Dedifferentiated amniotic fluid mesenchymal stem cell (primary cell): ENCODE measurements around the gene PSIP1.
A peak's percentile ranks its signal among the peaks of the same experiment; 100 is the strongest.
"Not testable (repeated sequence)": the region's sequence is repeated elsewhere in the genome, so short reads cannot be mapped to it uniquely, and the experiment has no call there.

Experiments used
- DNase-seq: peaks from one replicate; pipeline ENCODE4 v3.0.0-alpha.2; 2016; ENCODE audit errors: extremely low spot score

The PSIP1 gene

GRCh38 chr9:15505921-15506320, 4.8 kb downstream of the PSIP1 start:
- DNase-seq: no peak

GRCh38 chr9:15501803-15502202, 9.0 kb downstream of the PSIP1 start:
- DNase-seq: no peak

- DNase-seq: no peak
These were observed 9.6 kb downstream of the PSIP1 start for GRCh38 chr9:15501179-15501578.

GRCh38 chr9:15499139-15499538, 11.6 kb downstream of the PSIP1 start:
- no peak for DNase-seq

- no peak for DNase-seq
These were observed 12.3 kb downstream of the PSIP1 start for GRCh38 chr9:15498246-15498995.

- DNase-seq: no peak
These were observed 18.2 kb downstream of the PSIP1 start for GRCh38 chr9:15492485-15493150.

DNA sequence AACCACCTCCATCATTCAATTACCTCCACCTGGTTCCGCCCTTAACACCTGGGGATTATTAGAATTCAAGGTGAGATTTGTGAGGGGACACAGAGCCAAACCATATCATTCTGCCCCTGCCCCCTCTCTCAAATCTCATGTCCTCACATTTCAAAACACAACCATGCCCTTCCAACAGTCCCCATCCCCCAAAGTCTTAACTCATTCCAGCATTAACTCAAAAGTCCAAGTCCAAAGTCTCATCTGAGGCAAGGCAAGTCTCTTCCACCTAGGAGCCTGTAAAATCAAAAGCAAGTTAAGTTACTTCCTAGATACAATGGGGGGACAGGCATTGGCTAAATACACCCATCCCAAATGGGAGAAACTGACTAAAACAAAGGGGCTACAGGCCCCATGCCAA, 18.8 kb downstream of the PSIP1 start:
- DNase-seq: no peak

GRCh38 chr9:15485836-15486666, 24.7 kb downstream of the PSIP1 start:
- DNase-seq: peak; percentile 31

- no peak for DNase-seq
These were observed 26.0 kb downstream of the PSIP1 start for GRCh38 chr9:15484802-15485201.

- no peak for DNase-seq
These were observed 28.6 kb downstream of the PSIP1 start for GRCh38 chr9:15482146-15482545.

- DNase-seq: no peak
These were observed 30.7 kb downstream of the PSIP1 start for GRCh38 chr9:15480028-15480427.

DNA sequence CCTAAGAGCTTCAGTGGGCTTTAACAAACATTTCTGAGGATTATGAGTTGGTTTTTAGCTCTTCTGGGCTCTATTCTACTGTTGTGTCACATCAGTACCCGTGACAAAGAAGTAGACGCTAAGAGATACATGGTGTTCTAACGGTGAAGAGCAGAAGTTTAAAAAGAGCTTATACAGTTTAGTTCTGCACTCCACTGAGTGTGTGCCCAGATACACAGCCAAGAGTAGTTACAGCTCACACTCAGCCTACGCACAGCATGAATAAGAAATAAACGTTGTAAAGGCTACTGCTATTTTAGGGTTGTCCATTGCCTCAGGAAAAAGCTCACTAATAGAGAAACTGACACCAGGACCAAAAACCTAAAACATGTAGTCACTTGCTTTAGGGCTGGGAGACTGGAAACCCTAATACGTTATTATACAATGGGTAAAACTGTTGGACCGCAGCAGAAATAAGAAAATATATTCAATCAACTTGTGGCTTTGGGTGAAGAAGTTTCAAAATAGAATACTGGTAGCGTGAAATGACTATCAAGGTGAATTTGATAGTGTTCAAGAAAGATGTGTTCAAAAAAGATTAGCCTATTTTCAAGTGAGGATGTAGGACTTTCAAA, 34.7 kb downstream of the PSIP1 start:
- DNase-seq: no peak

GRCh38 chr9:15469862-15470261, 40.9 kb downstream of the PSIP1 start:
- peak; percentile 42 for DNase-seq

DNA sequence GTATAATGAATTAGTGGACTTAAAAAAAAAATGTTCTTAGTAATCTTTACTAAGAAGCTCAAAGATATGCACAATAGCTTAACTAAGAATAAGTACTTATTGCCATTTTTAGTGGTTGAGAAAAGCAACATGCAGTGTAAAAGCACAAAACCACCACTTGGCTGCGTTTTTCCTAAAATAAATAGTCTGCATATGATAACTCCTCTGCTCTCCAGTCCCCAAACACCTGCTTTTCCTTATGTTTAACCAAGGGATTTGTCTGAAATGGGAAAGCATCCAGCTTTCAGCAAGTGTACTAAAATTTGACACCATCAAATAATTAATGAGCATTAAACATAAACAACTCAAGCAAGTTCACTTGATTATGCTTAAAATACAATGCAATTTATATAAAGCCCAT, 41.4 kb downstream of the PSIP1 start:
- no peak for DNase-seq

DNA sequence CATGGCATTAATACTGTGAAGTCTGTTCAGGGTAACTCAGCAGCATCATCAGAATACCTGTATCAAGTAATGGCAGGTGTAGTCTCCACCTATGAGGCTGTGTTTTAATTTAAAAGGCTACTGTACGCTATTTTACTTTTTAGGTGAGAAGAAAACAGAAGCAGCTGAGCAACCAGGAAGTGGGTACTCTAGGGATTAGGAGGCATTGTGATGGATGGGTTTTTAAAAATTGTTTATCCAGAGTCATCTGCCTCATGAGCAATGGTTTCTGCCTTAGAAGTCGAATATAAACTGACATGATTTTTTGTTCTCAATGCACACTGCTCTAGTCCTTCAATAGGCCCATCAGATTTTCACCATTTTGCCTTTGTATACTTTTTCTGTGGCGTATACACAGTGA, 42.6 kb downstream of the PSIP1 start:
- no peak for DNase-seq

DNA sequence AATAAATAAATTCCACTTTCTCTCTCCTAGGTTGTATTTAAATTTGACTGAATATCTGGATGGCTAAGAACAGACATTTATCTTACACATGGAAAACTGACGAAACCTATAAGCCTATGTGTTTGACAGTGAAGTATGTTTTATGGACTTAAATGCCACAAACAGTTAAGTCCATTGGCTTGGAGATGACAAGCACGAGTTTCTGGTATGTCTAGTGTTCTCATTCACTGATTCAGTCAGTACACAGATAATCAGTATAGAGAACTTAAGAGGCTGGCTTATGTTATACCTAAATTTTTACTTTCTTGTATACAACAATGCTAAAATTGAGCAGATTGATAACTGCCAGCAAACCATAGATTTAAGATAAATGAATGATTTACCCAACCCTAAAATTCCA, 49.2 kb downstream of the PSIP1 start:
- no peak for DNase-seq

GRCh38 chr9:15461056-15461455, 49.7 kb downstream of the PSIP1 start:
- no peak for DNase-seq

- no peak for DNase-seq
These were observed 56.8 kb downstream of the PSIP1 start for GRCh38 chr9:15453956-15454355.

DNA sequence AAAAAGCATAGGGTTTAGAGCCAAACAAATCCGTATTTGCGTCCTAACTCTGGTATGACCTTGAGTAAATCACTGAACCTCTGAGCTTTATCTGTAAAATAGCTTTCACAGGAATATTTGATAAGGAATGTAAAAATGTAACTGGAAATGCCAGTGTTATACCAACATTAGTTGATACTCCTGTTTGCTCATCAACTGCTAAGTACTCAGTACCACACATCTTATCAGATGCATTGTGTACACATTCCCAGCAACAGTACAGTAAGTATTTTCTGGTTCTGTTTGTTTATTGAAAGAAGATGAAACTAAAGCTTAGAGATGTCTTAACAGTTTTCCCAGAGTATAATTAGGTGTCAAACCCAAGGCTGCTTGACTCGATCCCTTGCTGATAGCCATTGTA, 66.6 kb downstream of the PSIP1 start:
- DNase-seq: no peak

- not testable (repeated sequence) for DNase-seq
These were observed 68.5 kb downstream of the PSIP1 start for GRCh38 chr9:15442264-15442663.

DNA sequence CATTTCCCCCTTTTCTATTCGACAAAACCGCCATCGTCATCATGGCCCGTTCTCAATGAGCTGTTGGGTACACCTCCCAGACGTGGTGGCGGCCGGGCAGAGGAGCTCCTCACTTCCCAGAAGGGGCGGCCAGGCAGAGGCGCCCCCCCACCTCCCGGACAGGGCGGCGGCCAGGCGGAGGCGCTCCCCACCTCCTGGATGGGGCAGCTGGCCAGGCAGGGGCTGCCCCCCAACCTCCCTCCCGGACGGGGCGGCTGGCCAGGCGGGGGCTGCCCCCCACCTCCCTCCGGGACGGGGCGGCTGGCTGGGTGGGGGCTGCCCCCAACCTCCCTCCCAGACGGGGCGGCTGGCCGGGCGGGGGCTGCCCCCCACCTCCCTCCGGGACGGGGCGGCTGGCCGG, 68.9 kb downstream of the PSIP1 start:
- DNase-seq: not testable (repeated sequence)

GRCh38 chr9:15438891-15439290, 71.9 kb downstream of the PSIP1 start:
- no peak for DNase-seq
